ENCODE data around the gene CASP5. TPM values are rescaled to one million over a fixed set of nuclear protein-coding genes. Genes with fewer than 3 reads are reported as not detected.
"Not testable (repeated sequence)": the region's sequence is repeated elsewhere in the genome, so short reads cannot be mapped to it uniquely, and the experiment has no call there.

Gene CASP5
- polyA plus RNA-seq, 3 donors, result 2.3 to 6.4 (median 4.4) TPM

GRCh38 chr11:105034813-105035620, 12.0 kb upstream of the CASP5 start, which contains the start of gene CASP1:
CASP1 (minus strand) TSS chr11:105035144; CDS start chr11:105035113, 31 bp downstream.
- Mint-ChIP-seq H3K9me3 (peaks cover 0 to 6% (median 0%) of the 10 kb centered on the region in 7 donors), H3K4me1 (peaks cover 64% of the 10 kb centered on the region), H3K36me3 (peaks cover 47 to 60% of the 10 kb centered on the region in 2 donors), H3K27ac (peak within 1 kb of the TSS; percentile 89 to 100 (median 99)), H3K4me3 (peak within 1 kb of the TSS; percentile 98 to 99), H3K27me3 (ENCODE audit: low read depth in 3 of 3) (peaks cover 0 to 1% (median 0%) of the 10 kb centered on the region in 3 donors)
- Histone ChIP-seq H3K4me1 (ENCODE audit: control insufficient read depth in 1 of 2, insufficient read depth in 2 of 2, low read length in 2 of 2) (peaks cover 40 to 74% of the 10 kb centered on the region in 2 donors), H3K36me3 (replicated peaks in 1 of 2; ENCODE audit: control insufficient read depth in 1 of 2, insufficient read depth in 2 of 2, low read length in 2 of 2) (peaks cover 29 to 39% of the 10 kb centered on the region in 2 donors), H3K27ac (ENCODE audit: low read depth in 1 of 2, low read length in 2 of 2) (peak within 1 kb of the TSS; percentile 69 to 89), H3K4me3 (replicated peaks in 1 of 3; ENCODE audit: low read depth in 2 of 3, low read length in 3 of 3) (peak within 1 kb of the TSS; percentile 59 to 99 (median 81)), H2AFZ (ENCODE audit: insufficient read depth, low read depth, low read length, poor library complexity, severe bottlenecking) (peak within 1 kb of the TSS; percentile 65), H3K9me3 (replicated peaks in 1 of 2; ENCODE audit: control insufficient read depth in 1 of 2, insufficient read depth in 1 of 2, low read length in 2 of 2) (no peaks in the 10 kb centered on the region), H3K4me2 (replicated peaks; ENCODE audit: extremely low read depth, low read length, poor library complexity, severe bottlenecking) (peak within 1 kb of the TSS; percentile 93), H3K9ac (ENCODE audit: insufficient read depth, low read length, poor library complexity, severe bottlenecking) (peak within 1 kb of the TSS; percentile 66), H4K20me1 (ENCODE audit: insufficient read depth, low read length) (peaks cover 13% of the 10 kb centered on the region), H3K27me3 (ENCODE audit: control insufficient read depth in 2 of 2, insufficient read depth in 2 of 2, low read length in 2 of 2) (no peaks in the 10 kb centered on the region), H3K79me2 (ENCODE audit: insufficient read depth, low read length) (peaks cover 76% of the 10 kb centered on the region)
- peak; percentile 59 to 83 (median 76) for DNase-seq
- no peak for TF ChIP-seq CTCF (IDR thresholded peaks at IDR 0.05)
- WGBS (ENCODE audit: insufficient coverage), result no CpG with 5 or more reads among the region's 3 CpGs
- intact Hi-C loops (cut with micrococcal nuclease), result loop anchor here (5.0 to 10.0 kb wide), 4 partner anchors 68 to 190 kb away; partner anchors contain the start of gene CASP4 (in 1 of the 2)

- peak in 1 of 3 donors; percentile 58 for DNase-seq
- H3K4me2 ChIP-seq (replicated peaks; ENCODE audit: extremely low read depth, low read length, poor library complexity, severe bottlenecking), result peak overlapping the region; percentile 93
Measured at GRCh38 chr11:105034388-105034787, 11.4 kb upstream of the CASP5 start.

More at GRCh38 chr11:105034388-105034787, 11.4 kb upstream of the CASP5 start:
- Histone ChIP-seq H3K4me1 (ENCODE audit: control insufficient read depth in 1 of 2, insufficient read depth in 2 of 2, low read length in 2 of 2) (peaks cover 44 to 80% of the 10 kb centered on the region in 2 donors), H3K9ac (ENCODE audit: insufficient read depth, low read length, poor library complexity, severe bottlenecking) (peak overlapping the region; percentile 66), H3K4me3 (replicated peaks in 1 of 3; ENCODE audit: low read depth in 2 of 3, low read length in 3 of 3) (peak overlapping the region; percentile 59 to 99 (median 81)), H3K27ac (ENCODE audit: low read depth in 1 of 2, low read length in 2 of 2) (peak overlapping the region; percentile 66 to 89), H4K20me1 (ENCODE audit: insufficient read depth, low read length) (peaks cover 20% of the 10 kb centered on the region), H3K79me2 (ENCODE audit: insufficient read depth, low read length) (peaks cover 76% of the 10 kb centered on the region), H3K36me3 (replicated peaks in 1 of 2; ENCODE audit: control insufficient read depth in 1 of 2, insufficient read depth in 2 of 2, low read length in 2 of 2) (peaks cover 30 to 39% of the 10 kb centered on the region in 2 donors)
- Mint-ChIP-seq H3K4me1 (peaks cover 69% of the 10 kb centered on the region), H3K27ac (peak overlapping the region; percentile 89 to 100 (median 99)), H3K4me3 (peak overlapping the region; percentile 98 to 99), H3K36me3 (peaks cover 47 to 60% of the 10 kb centered on the region in 2 donors)
- intact Hi-C loops (cut with micrococcal nuclease), result loop anchor here (10.0 kb wide), 3 partner anchors 70 to 190 kb away; no protein-coding TSS in a partner anchor
- WGBS (ENCODE audit: insufficient coverage), result 0% methylated on average over 1 of the region's 2 CpGs
- H3K27me3 Mint-ChIP-seq (ENCODE audit: low read depth in 3 of 3); H2AFZ ChIP-seq (ENCODE audit: insufficient read depth, low read depth, low read length, poor library complexity, severe bottlenecking); H3K9me3 ChIP-seq (replicated peaks in 1 of 2; ENCODE audit: control insufficient read depth in 1 of 2, insufficient read depth in 1 of 2, low read length in 2 of 2); H3K27me3 ChIP-seq (ENCODE audit: control insufficient read depth in 2 of 2, insufficient read depth in 2 of 2, low read length in 2 of 2); H3K9me3 Mint-ChIP-seq: not testable (repeated sequence)

All from CD14-positive monocyte (primary cell).